Measurements from ENCODE around the gene WDR1.

The WDR1 gene

GRCh38 chr4:10066670-10067651 is 49.6 kb downstream of the WDR1 start:
- Histone ChIP-seq H3K4me1 (peaks cover 23 to 42% (median 34%) of the 10 kb centered on the region in 10 experiments), H3K4me3 (no peak overlapping the region), H4K20me1 (peaks cover 0 to 8% (median 0%) of the 10 kb centered on the region in 11 experiments; a peak in 2 of 22 replicates), H3K9ac (no peak overlapping the region), H3K36me3 (peaks cover 8 to 46% (median 19%) of the 10 kb centered on the region in 11 experiments; a peak in 17 of 22 replicates), H3K27me3 (no peaks in the 10 kb centered on the region), H3K4me2 (peak overlapping the region in 6 of 11 experiments; percentile 2 to 52 (median 20); a peak in 7 of 22 replicates), H3K9me3 (replicated peaks in 1 of 11) (no peaks in the 10 kb centered on the region), H3K27ac (no peak overlapping the region)
- TF ChIP-seq Cebpa-rat (IDR thresholded peaks at IDR 0.05): no peak

- Histone ChIP-seq H3K4me1 (peaks cover 31 to 49% (median 41%) of the 10 kb centered on the region in 10 experiments), H3K9me3 (replicated peaks in 1 of 11) (no peaks in the 10 kb centered on the region), H3K4me3 (no peak overlapping the region), H3K36me3 (peaks cover 8 to 39% (median 17%) of the 10 kb centered on the region in 11 experiments; a peak in 16 of 22 replicates), H3K9ac (no peak overlapping the region), H3K27me3 (no peaks in the 10 kb centered on the region), H3K4me2 (peak overlapping the region in 6 of 11 experiments; percentile 2 to 52 (median 20); a peak in 8 of 22 replicates), H3K27ac (no peak overlapping the region), H4K20me1 (peaks cover 0 to 8% (median 0%) of the 10 kb centered on the region in 11 experiments; a peak in 2 of 22 replicates)
- no peak for TF ChIP-seq Cebpa-rat (IDR thresholded peaks at IDR 0.05)
Observed at GRCh38 chr4:10066206-10066605, 50.4 kb downstream of the WDR1 start.

- TF ChIP-seq Cebpa-rat (IDR thresholded peaks at IDR 0.05): no peak
- Histone ChIP-seq H3K4me3 (no peak overlapping the region), H3K27ac (peak overlapping the region in 6 of 11 experiments; percentile 12 to 57 (median 38); a peak in 9 of 22 replicates), H3K36me3 (peaks cover 0 to 17% (median 6%) of the 10 kb centered on the region in 11 experiments; a peak in 8 of 22 replicates), H3K9me3 (replicated peaks in 1 of 11) (peaks cover 0 to 4% (median 2%) of the 10 kb centered on the region in 11 experiments; a peak in 4 of 22 replicates), H3K27me3 (no peaks in the 10 kb centered on the region), H4K20me1 (no peaks in the 10 kb centered on the region), H3K4me1 (peaks cover 39 to 55% (median 46%) of the 10 kb centered on the region in 10 experiments), H3K9ac (peak overlapping the region in 3 of 11 experiments; percentile 6 to 41 (median 22); a peak in 3 of 22 replicates), H3K4me2 (peak overlapping the region; percentile 64 to 81 (median 70))
Observed at GRCh38 chr4:10063544-10064300, 52.9 kb downstream of the WDR1 start.

GRCh38 chr4:10061650-10062415 is 54.8 kb downstream of the WDR1 start:
- Histone ChIP-seq H3K4me1 (peaks cover 39 to 49% (median 45%) of the 10 kb centered on the region in 10 experiments), H3K9me3 (replicated peaks in 1 of 11) (peaks cover 0 to 7% (median 5%) of the 10 kb centered on the region in 11 experiments; a peak in 4 of 22 replicates), H3K4me3 (no peak overlapping the region), H3K27me3 (no peaks in the 10 kb centered on the region), H3K9ac (no peak overlapping the region), H4K20me1 (no peaks in the 10 kb centered on the region), H3K4me2 (peak overlapping the region; percentile 64 to 81 (median 75)), H3K36me3 (peaks cover 0 to 3% (median 0%) of the 10 kb centered on the region in 11 experiments; a peak in 2 of 22 replicates), H3K27ac (peak overlapping the region in 4 of 11 experiments; percentile 14 to 57 (median 40); a peak in 6 of 22 replicates)
- TF ChIP-seq Cebpa-rat (IDR thresholded peaks at IDR 0.05): no peak

GRCh38 chr4:10058371-10058770 is 58.2 kb downstream of the WDR1 start:
- Histone ChIP-seq H3K4me1 (peaks cover 28 to 42% (median 33%) of the 10 kb centered on the region in 10 experiments), H3K4me2 (no peak overlapping the region), H3K9ac (no peak overlapping the region), H3K27ac (no peak overlapping the region), H3K27me3 (no peaks in the 10 kb centered on the region), H4K20me1 (no peaks in the 10 kb centered on the region), H3K4me3 (no peak overlapping the region), H3K36me3 (no peaks in the 10 kb centered on the region; a peak in 1 of 22 replicates), H3K9me3 (replicated peaks in 1 of 11) (peaks cover 0 to 7% (median 5%) of the 10 kb centered on the region in 11 experiments; a peak in 5 of 22 replicates)
- TF ChIP-seq Cebpa-rat (IDR thresholded peaks at IDR 0.05): no peak

GRCh38 chr4:10057023-10057395 is 59.6 kb downstream of the WDR1 start:
- TF ChIP-seq Cebpa-rat (IDR thresholded peaks at IDR 0.05): no peak

GRCh38 chr4:10056334-10057022 is 60.1 kb downstream of the WDR1 start:
- H4K20me1 ChIP-seq: no peaks in the 10 kb centered on the region

More at GRCh38 chr4:10057023-10057395, 59.6 kb downstream of the WDR1 start:
- Histone ChIP-seq H3K9ac (no peak overlapping the region), H3K27ac (no peak overlapping the region), H3K4me3 (no peak overlapping the region), H4K20me1 (no peaks in the 10 kb centered on the region), H3K4me2 (no peak overlapping the region), H3K27me3 (no peaks in the 10 kb centered on the region), H3K9me3 (replicated peaks in 1 of 11) (peaks cover 0 to 7% (median 5%) of the 10 kb centered on the region in 11 experiments; a peak in 5 of 22 replicates), H3K36me3 (no peaks in the 10 kb centered on the region; a peak in 1 of 22 replicates), H3K4me1 (peaks cover 15 to 29% (median 20%) of the 10 kb centered on the region in 10 experiments)

More at GRCh38 chr4:10056334-10057022, 60.1 kb downstream of the WDR1 start:
- H3K36me3 ChIP-seq: no peaks in the 10 kb centered on the region; a peak in 1 of 22 replicates
- peaks cover 11 to 23% (median 14%) of the 10 kb centered on the region in 10 experiments; a peak in 19 of 20 replicates for H3K4me1 ChIP-seq
- H3K9ac ChIP-seq: no peak overlapping the region
- no peak overlapping the region for H3K4me2 ChIP-seq
- H3K27ac ChIP-seq: no peak overlapping the region
- no peaks in the 10 kb centered on the region for H3K27me3 ChIP-seq
- TF ChIP-seq Cebpa-rat (IDR thresholded peaks at IDR 0.05): no peak
- peaks cover 0 to 7% (median 5%) of the 10 kb centered on the region in 11 experiments; a peak in 5 of 22 replicates for H3K9me3 ChIP-seq (replicated peaks in 1 of 11)
- no peak overlapping the region for H3K4me3 ChIP-seq

Measured in BLaER1 treated with 17β-estradiol and CSF1 and Interleukin-3, amounts not matched to agents 10 nM and 100 nM (cell line).